T-cell (primary cell): ENCODE measurements around the gene FASTKD3. TPM values are rescaled to one million over a fixed set of nuclear protein-coding genes. Genes with fewer than 3 reads are reported as not detected.
"Not testable (repeated sequence)": the region's sequence is repeated elsewhere in the genome, so short reads cannot be mapped to it uniquely, and the experiment has no call there.

ENCODE experiments used
- ATAC-seq, 4 experiments: fragments of 200-7000 bp in 3 of 4; fragments of 150-1000 bp in 1 of 4; cut with Tn5 transposase; replicated peaks in 1 of 4; 1 replicate in 3 of 4; 2 replicates in 1 of 4; pipeline ENCODE4 v1.10.0; 2021; ENCODE audit warnings: moderate library complexity in 3 of 4, mild to moderate bottlenecking in 2 of 4, moderate number of reproducible peaks in 1 of 4
- CTCF ChIA-PET, 2 donors: fragments of 300-600 bp; sonication (Branson Sonifier 250); formaldehyde crosslinking; loops; one replicate each; lab custom pipeline; 2022; ENCODE audit warnings: antibody characterized with exemption in 2 of 2; lab: Charles Lee
- POLR2A ChIA-PET, 2 donors: fragments of 300-600 bp; sonication (Branson Sonifier 250); formaldehyde crosslinking; loops; one replicate each; lab custom pipeline; 2022; ENCODE audit warnings: antibody characterized with exemption in 2 of 2; lab: Charles Lee
- DNase-seq, 35 experiments: peaks; one replicate each; pipeline versions ENCODE4 v3.0.0 to v3.0.0-alpha.2; 2013 to 2023
- H3K27ac ChIP-seq: one replicate; pipeline ENCODE4 v1.5.1; 2013; ENCODE audit warnings: low read length
- H3K27me3 ChIP-seq, 2 experiments: replicated peaks in 1 of 2; 1 replicate in 1 of 2; 2 replicates in 1 of 2; pipeline versions ENCODE4 v1.6.1 to v1.7.0; 2013; ENCODE audit warnings: low read length in 1 of 2, mixed read lengths in 1 of 2; ENCODE audit not compliant: control insufficient read depth in 2 of 2, insufficient read depth in 2 of 2; ENCODE audit errors: extremely low read depth in 1 of 2
- H3K36me3 ChIP-seq, 2 donors: 1 replicate in 1 of 2; 2 replicates in 1 of 2; pipeline versions ENCODE4 v1.6.1 to v1.7.0; 2013; ENCODE audit warnings: low read length in 1 of 2; ENCODE audit not compliant: control insufficient read depth in 2 of 2, insufficient read depth in 1 of 2; ENCODE audit errors: extremely low read depth in 1 of 2
- H3K4me1 ChIP-seq, 2 experiments: 1 replicate in 1 of 2; 2 replicates in 1 of 2; pipeline versions ENCODE4 v1.6.1 to v1.7.0; 2013; ENCODE audit warnings: low read length in 2 of 2, mixed read lengths in 1 of 2; ENCODE audit not compliant: insufficient read depth in 2 of 2, control insufficient read depth in 1 of 2; ENCODE audit errors: extremely low read depth in 1 of 2
- H3K4me3 ChIP-seq, 2 donors: 1 replicate in 1 of 2; 2 replicates in 1 of 2; pipeline versions ENCODE4 v1.5.1 to v1.7.0; 2013; ENCODE audit warnings: mild to moderate bottlenecking in 2 of 2, low read length in 1 of 2, moderate library complexity in 1 of 2; ENCODE audit not compliant: control insufficient read depth in 1 of 2; ENCODE audit errors: extremely low read depth in 1 of 2
- H3K9me3 ChIP-seq: 2 replicates; pipeline ENCODE4 v1.7.0; 2013
- H3K27ac Mint-ChIP-seq, 2 donors: one replicate each; pipeline ENCODE4 v1.8.0; 2020 to 2021; ENCODE audit warnings: mild to moderate bottlenecking in 2 of 2, mixed read lengths in 2 of 2
- H3K27me3 Mint-ChIP-seq, 2 donors: one replicate each; pipeline ENCODE4 v1.8.0; 2021 to 2022; ENCODE audit warnings: mixed read lengths in 2 of 2
- H3K36me3 Mint-ChIP-seq: one replicate; pipeline ENCODE4 v1.8.0; 2021; ENCODE audit warnings: mixed read lengths
- H3K4me1 Mint-ChIP-seq, 3 donors: one replicate each; pipeline ENCODE4 v1.8.0; 2020 to 2022; ENCODE audit warnings: mixed read lengths in 3 of 3, mild to moderate bottlenecking in 1 of 3
- H3K4me3 Mint-ChIP-seq, 3 donors: one replicate each; pipeline ENCODE4 v1.8.0; 2020 to 2022; ENCODE audit warnings: mild to moderate bottlenecking in 3 of 3, mixed read lengths in 3 of 3, moderate library complexity in 3 of 3
- H3K9me3 Mint-ChIP-seq, 3 donors: one replicate each; pipeline ENCODE4 v1.8.0; 2020 to 2022; ENCODE audit warnings: mixed read lengths in 3 of 3
- WGBS: methylation state at CpG from one replicate; pipeline ENCODE4 v1.1.5; 2013; ENCODE audit warnings: missing lambda C conversion rate; ENCODE audit not compliant: insufficient coverage; 5-methylcytosine and 5-hydroxymethylcytosine counted together
- total RNA-seq, 35 experiments: library from RNA in 6 of 35; stranded (reverse) in 6 of 35; fragments of 120-200 nt in 1 of 35; gene quantifications; one replicate each; pipeline versions ENCODE4 v1.2.1 to v1.2.4 and lab custom pipeline; 2013 to 2026

Gene FASTKD3
- total RNA-seq (10 to 100 TPM in 2 of 5 donors, 1 to 10 TPM in 3; 6.9 to 11.1 (median 9.7) TPM), total RNA-seq (lab: John Stamatoyannopoulos, UW) (6.9 to 37.1 (median 18.3) reads per million in 29 experiments)
- 12.9 TPM for total RNA-seq (2013)

- CTCF ChIA-PET = interaction anchor here in 1 of 2 donors (1.2 to 2.1 kb wide), 3 partner anchors 8 to 18 kb away, joined by 4 to 14 read pairs (median 4); no protein-coding TSS in a partner anchor
- Mint-ChIP-seq H3K9me3 (no peaks in the 10 kb centered on the region), H3K4me1 (peaks cover 70 to 81% (median 79%) of the 10 kb centered on the region in 3 donors), H3K27me3 (no peaks in the 10 kb centered on the region), H3K36me3 (peaks cover 21% of the 10 kb centered on the region), H3K4me3 (peak within 1 kb of the TSS; percentile 91 to 97 (median 92)), H3K27ac (peak within 1 kb of the TSS; percentile 85 to 93)
- H3K27me3 ChIP-seq = no peaks in the 10 kb centered on the region
- peaks cover 24 to 30% of the 10 kb centered on the region in 2 experiments for H3K4me1 ChIP-seq
- H3K9me3 ChIP-seq = no peaks in the 10 kb centered on the region
- H3K36me3 ChIP-seq = no peaks in the 10 kb centered on the region
- whole genome bisulfite sequencing = under 1% methylated on average over 81 of the region's 83 CpGs
- H3K4me3 ChIP-seq = peak within 1 kb of the TSS; percentile 68 to 92
- ATAC-seq (peak; percentile 99 to 100 (median 99)), DNase-seq (peak; percentile 72 to 94 (median 87))
- H3K27ac ChIP-seq = peak within 1 kb of the TSS; percentile 56
- POLR2A ChIA-PET = interaction anchor here (0.8 to 1.1 kb wide), 3 partner anchors 18 to 1236 kb away, joined by 3 read pairs; partner anchors contain the start of gene SRD5A1 (in 1 of the 2)
Observed at GRCh38 chr5:7868773-7869473, at the start of gene FASTKD3, which contains the start of gene MTRR. Gene FASTKD3 (minus strand): TSS chr5:7869031. CDS start chr5:7868083, 948 bp downstream. Gene MTRR (plus strand): TSS chr5:7869148. CDS start chr5:7870795, 1,647 bp downstream.

- H3K36me3 Mint-ChIP-seq = peaks cover 8% of the 10 kb centered on the region
Observed at GRCh38 chr5:7917130-7918123, 48.6 kb upstream of the FASTKD3 start.

GRCh38 chr5:7916171-7916804 is 47.5 kb upstream of the FASTKD3 start:
- ChIA-PET POLR2A (no interaction called here), CTCF (no interaction called here)
- H3K4me3 ChIP-seq = no peak overlapping the region
- ATAC-seq (no peak), DNase-seq (no peak)
- no peaks in the 10 kb centered on the region for H3K9me3 ChIP-seq
- Mint-ChIP-seq H3K4me1 (no peaks in the 10 kb centered on the region), H3K36me3 (peaks cover 15% of the 10 kb centered on the region), H3K9me3 (peaks cover 9 to 22% (median 19%) of the 10 kb centered on the region in 3 donors), H3K27me3 (peaks cover 1 to 5% of the 10 kb centered on the region in 2 donors), H3K4me3 (no peak overlapping the region), H3K27ac (no peak overlapping the region)
- H3K27me3 ChIP-seq = peaks cover 0 to 3% of the 10 kb centered on the region in 2 experiments
- no peaks in the 10 kb centered on the region for H3K4me1 ChIP-seq
- no peaks in the 10 kb centered on the region for H3K36me3 ChIP-seq
- H3K27ac ChIP-seq = no peak overlapping the region
- 100% methylated on average over 1 of the region's 6 CpGs for WGBS

More at GRCh38 chr5:7917130-7918123, 48.6 kb upstream of the FASTKD3 start:
- no peak for DNase-seq
- POLR2A ChIA-PET = no interaction called here
- Histone ChIP-seq H3K4me3 (no peak overlapping the region), H3K27me3 (peaks cover 0 to 3% of the 10 kb centered on the region in 2 experiments), H3K4me1 (no peaks in the 10 kb centered on the region), H3K36me3 (no peaks in the 10 kb centered on the region), H3K27ac (no peak overlapping the region), H3K9me3 (no peaks in the 10 kb centered on the region)
- Mint-ChIP-seq H3K27ac (no peak overlapping the region), H3K27me3 (peaks cover 9 to 11% of the 10 kb centered on the region in 2 donors), H3K4me1 (no peaks in the 10 kb centered on the region), H3K4me3 (no peak overlapping the region), H3K9me3 (peaks cover 9 to 17% (median 13%) of the 10 kb centered on the region in 3 donors)
- no peak for ATAC-seq
- CTCF ChIA-PET = no interaction called here
- no CpG with 5 or more reads among the region's 5 CpGs for WGBS

GRCh38 chr5:7911429-7911771 is 42.6 kb upstream of the FASTKD3 start:
- Mint-ChIP-seq H3K36me3 (peaks cover 58% of the 10 kb centered on the region), H3K9me3 (peaks cover 18 to 55% (median 44%) of the 10 kb centered on the region in 3 donors)
- WGBS = 96% methylated on average over 3 of the region's 3 CpGs
- H3K27me3 Mint-ChIP-seq, CTCF ChIA-PET, H3K27me3 ChIP-seq, H3K36me3 ChIP-seq, H3K27ac Mint-ChIP-seq, H3K4me1 ChIP-seq, H3K4me1 Mint-ChIP-seq, H3K9me3 ChIP-seq, POLR2A ChIA-PET, ATAC-seq, H3K4me3 Mint-ChIP-seq, H3K4me3 ChIP-seq, H3K27ac ChIP-seq, DNase-seq: not testable (repeated sequence)

- no peak overlapping the region for H3K4me3 Mint-ChIP-seq
- Histone ChIP-seq H3K36me3 (peaks cover 0 to 4% of the 10 kb centered on the region in 2 donors), H3K27me3 (peaks cover 0 to 3% of the 10 kb centered on the region in 2 experiments), H3K4me3 (no peak overlapping the region), H3K9me3 (peaks cover 9% of the 10 kb centered on the region), H3K27ac (no peak overlapping the region), H3K4me1 (no peaks in the 10 kb centered on the region)
- H3K9me3 Mint-ChIP-seq = peaks cover 18 to 55% (median 44%) of the 10 kb centered on the region in 3 donors
- ChIA-PET CTCF (no interaction called here), POLR2A (no interaction called here)
- no CpG with 5 or more reads among the region's 2 CpGs for WGBS
- H3K27me3 Mint-ChIP-seq = no peaks in the 10 kb centered on the region
- H3K27ac Mint-ChIP-seq = no peak overlapping the region
- no peaks in the 10 kb centered on the region for H3K4me1 Mint-ChIP-seq
- peaks cover 63% of the 10 kb centered on the region for H3K36me3 Mint-ChIP-seq
- ATAC-seq (no peak), DNase-seq (no peak)
Observed at GRCh38 chr5:7910738-7911428, 42.1 kb upstream of the FASTKD3 start.
